8988T (cell line): ENCODE measurements around the gene NCF4.

Experiments
- DNase-seq: peaks from one replicate; pipeline ENCODE4 v3.0.0; 2011

Gene NCF4

GRCh38 chr22:36838119-36839030 is 22.4 kb upstream of the NCF4 start:
- DNase-seq: no peak

- no peak for DNase-seq
Measured at GRCh38 chr22:36839356-36840073, 21.3 kb upstream of the NCF4 start.

DNA sequence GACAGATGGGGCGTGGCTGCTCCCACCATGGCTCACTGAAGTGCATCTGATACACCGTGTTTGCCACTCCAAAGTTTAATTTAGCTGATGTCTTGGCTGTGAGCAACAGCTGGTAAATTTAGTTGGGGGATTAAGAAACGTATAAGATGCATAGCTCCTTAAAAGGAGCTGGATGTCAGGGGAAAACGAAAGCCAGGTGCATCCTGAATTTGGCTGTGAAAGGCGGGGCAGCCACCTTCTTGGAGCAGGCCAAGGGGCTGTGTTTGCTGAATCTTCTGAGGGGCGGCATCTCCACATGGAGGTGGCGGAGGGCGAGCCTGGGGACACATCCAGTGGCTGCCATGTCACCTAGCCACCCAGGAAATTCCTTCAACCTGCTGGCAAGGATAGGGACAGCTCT is 20.7 kb upstream of the NCF4 start:
- no peak for DNase-seq

- no peak for DNase-seq
Measured at GRCh38 chr22:36846271-36846670, 14.5 kb upstream of the NCF4 start.

DNA sequence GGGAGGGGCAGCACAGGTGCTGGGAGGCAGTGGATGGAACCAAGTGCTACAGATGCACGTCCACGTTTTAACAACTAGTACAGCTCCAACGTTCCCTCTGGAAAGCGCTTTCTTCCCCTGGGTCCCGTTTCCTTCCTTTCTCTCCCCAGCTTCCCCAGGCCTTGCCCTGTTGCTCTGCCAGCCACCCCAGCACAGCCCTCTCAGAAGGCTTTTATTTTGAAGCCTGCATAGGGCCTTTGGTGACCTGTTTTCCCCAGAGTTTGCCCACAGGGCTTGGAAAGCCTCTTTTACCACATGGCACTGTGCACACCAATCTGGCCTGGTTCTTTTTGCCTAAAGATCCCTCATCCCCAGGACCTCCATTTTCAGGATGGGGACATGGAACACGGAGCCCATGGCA is 13.9 kb upstream of the NCF4 start:
- no peak for DNase-seq

- no peak for DNase-seq
Measured at GRCh38 chr22:36850056-36850455, 10.8 kb upstream of the NCF4 start.

GRCh38 chr22:36850682-36851081 is 10.1 kb upstream of the NCF4 start:
- DNase-seq: no peak

- no peak for DNase-seq
Measured at GRCh38 chr22:36852056-36852973, 8.5 kb upstream of the NCF4 start.

DNA sequence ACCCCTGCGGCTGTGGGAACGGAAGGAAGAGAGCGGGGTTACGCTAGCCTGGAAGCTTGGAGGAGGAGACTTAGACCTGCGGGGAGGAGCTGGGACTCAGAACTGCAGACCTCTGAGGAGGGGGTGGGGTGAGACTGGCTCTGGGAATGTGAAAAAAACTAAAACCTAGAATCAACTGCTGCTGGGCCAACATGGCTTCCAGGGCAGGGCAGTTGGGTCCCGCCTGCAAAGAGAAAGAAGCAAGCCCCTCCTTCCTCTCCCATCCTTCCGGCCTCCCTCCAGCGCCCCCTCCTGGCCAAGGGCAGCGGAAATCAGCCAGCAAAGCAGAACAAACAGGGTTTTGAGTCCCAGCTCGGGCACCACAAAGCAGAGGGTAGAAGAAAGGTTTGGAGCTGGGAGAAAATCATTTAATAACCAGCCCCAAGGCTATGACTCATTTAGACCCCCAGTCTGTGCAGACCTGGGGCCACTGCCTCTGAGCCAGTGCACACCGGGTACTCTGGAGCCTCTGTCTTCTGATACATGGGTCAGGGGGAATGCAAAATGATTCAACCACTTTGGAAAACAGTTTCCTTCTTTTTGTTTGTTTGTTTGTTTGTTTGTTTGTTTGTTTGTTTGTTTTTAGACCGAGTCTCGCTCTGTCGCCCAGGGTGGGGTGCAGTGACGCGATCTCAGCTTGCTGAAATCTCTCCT is 7.3 kb upstream of the NCF4 start:
- peak; percentile 49 for DNase-seq

DNA sequence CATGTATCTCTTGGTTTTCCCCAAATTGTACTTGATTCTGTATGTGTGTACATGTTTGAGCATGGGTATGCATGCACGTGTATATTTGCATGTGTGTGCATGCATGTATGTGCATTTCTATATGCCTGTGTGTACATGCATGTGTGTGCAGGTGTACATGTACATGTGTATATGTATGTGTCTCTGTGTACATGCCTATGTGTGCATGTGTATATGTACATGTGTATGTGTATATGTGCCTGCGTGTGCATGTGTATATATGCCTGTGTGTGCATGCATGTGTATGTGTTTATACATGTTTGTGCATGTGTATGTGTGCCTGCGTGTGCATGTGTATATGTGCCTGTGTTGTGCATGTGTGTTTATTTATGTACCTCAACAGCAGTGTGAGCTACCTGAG is 5.3 kb upstream of the NCF4 start:
- DNase-seq: no peak

GRCh38 chr22:36856121-36856791 is 4.5 kb upstream of the NCF4 start:
- DNase-seq: peak; percentile 69

GRCh38 chr22:36856792-36857135 is 4.0 kb upstream of the NCF4 start:
- DNase-seq: no peak

DNA sequence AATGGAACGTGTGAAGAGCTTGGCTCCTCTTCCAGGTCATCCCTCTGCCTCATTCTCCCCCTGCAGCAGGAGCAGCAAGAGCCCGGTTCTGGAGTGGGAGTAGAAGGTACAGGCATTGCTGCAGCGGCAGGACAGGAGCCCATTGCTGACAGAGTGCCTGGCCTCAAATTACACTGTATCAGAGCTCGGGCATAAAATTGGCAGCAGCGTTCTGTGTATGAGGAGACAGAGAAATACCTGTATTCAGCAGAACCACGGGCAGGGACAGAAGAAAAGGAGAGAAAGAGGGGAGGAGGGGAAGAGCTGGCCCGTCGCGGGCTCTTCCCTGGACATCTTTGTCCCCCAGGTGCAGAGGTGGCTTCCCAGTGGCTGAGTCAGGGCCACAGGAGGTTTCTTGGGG is 2.6 kb upstream of the NCF4 start:
- DNase-seq: no peak

- DNase-seq: no peak
Measured at GRCh38 chr22:36858966-36859365, 1.8 kb upstream of the NCF4 start.

GRCh38 chr22:36860017-36860416 is 789 bp upstream of the NCF4 start:
- DNase-seq: no peak

DNA sequence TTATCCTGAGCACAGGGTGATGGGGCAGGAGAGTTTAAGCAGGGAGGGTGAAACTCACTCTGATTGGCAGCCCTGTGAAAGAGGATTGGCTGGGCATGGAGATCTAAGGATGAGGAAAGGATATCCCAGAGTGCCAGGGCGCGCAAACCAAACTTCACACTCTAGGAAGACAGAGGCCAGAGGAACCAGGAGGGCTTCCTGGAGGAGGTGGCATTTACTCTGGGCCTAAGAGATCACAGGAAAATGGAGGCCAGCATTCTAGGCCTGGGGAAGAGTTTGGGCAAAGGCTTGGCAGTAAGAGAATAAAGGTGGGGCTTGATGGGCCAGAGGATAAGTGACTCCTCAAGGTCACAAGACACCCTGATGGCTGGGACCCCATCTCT is 377 bp upstream of the NCF4 start:
- DNase-seq: no peak

- DNase-seq: no peak
Measured at GRCh38 chr22:36862251-36863242, 1.7 kb downstream of the NCF4 start.

DNA sequence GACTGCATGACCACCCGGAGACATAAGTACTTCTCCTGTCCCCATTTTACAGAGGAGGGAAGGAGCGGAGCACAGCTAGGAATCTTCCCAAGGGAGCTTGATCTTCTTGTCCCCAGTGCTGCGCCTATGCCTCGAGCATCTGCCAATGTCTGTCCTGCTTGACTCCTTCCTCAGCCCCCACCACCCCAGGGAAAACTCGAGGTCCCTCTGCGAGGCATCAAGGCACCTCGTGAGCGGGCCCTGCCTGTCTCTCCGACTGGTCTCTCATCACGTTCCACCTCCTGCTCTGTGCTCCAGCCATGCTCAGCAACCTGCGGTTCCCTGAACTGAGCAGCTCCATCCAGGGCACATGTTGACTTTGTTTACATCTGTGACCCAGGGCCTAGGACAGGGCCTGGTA is 2.5 kb downstream of the NCF4 start:
- DNase-seq: no peak

DNA sequence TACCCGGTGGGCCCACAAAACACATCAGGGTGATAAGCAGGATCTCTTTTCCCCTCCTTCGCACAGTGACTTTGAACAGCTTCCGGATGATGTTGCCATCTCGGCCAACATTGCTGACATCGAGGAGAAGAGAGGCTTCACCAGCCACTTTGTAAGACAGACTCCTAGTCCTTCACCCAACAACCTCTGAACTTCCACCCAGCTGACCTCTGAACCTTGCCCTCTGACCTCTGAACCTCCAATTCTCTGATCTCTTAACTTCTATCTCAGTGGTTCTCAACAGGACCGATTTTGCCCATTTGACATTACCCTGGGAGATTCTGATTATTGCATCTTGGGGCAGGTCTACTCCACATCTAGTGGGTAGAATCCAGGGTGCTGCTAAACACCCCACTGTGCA is 3.2 kb downstream of the NCF4 start:
- no peak for DNase-seq

GRCh38 chr22:36864454-36865215 is 3.8 kb downstream of the NCF4 start:
- no peak for DNase-seq
